ENCODE data around the gene ZDHHC5.
A peak's percentile ranks its signal among the peaks of the same experiment; 100 is the strongest.

Gene ZDHHC5, protein sequence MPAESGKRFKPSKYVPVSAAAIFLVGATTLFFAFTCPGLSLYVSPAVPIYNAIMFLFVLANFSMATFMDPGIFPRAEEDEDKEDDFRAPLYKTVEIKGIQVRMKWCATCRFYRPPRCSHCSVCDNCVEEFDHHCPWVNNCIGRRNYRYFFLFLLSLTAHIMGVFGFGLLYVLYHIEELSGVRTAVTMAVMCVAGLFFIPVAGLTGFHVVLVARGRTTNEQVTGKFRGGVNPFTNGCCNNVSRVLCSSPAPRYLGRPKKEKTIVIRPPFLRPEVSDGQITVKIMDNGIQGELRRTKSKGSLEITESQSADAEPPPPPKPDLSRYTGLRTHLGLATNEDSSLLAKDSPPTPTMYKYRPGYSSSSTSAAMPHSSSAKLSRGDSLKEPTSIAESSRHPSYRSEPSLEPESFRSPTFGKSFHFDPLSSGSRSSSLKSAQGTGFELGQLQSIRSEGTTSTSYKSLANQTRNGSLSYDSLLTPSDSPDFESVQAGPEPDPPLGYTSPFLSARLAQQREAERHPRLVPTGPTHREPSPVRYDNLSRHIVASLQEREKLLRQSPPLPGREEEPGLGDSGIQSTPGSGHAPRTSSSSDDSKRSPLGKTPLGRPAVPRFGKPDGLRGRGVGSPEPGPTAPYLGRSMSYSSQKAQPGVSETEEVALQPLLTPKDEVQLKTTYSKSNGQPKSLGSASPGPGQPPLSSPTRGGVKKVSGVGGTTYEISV

DNA sequence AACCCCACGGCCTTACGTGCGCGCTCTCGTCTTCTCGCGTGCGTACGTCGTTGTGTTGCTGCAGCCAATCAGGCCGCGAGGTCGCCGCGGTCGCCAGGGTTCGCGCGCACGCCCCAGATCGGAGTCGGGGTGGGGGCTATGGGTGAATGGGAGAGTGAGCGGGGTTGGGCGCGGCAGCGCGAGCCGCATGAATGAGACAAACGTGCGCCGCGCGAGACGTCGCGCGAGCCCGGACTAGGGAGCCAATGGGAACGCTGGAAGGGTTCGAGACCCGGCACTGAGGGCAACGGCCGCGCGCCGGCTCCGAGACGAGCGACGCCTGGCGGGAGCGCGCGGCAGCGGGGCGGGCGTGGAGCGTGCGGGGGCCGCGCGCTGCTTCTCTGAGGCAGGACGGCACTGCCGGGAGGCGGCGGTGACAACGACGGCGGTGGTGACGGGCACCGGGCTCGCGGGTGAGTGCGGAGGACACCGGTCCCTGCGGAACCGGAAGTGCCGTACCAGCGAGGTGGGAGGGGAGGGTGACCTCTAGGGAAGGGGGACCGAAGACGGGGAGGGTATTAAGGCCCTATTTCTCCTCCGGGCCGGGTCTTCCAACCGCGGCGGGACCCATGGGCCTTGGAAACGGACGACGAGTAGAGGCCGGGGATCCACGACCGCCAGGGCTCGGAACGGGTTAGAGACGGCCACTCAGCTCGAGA lies at the start of gene ZDHHC5:
Gene ZDHHC5 (plus strand): TSS at position 379 of the 698 bp plus-strand sequence. CDS start 4,977 bp downstream, outside the sequence.
- Histone ChIP-seq H3K27ac (peak within 1 kb of the TSS; percentile 99), H3K9me3 (no peaks in the 10 kb centered on the region), H3K4me3 (ENCODE audit: low read depth in 1 of 2, low read length in 1 of 2) (peak within 1 kb of the TSS; percentile 67 to 99), H3K27me3 (no peaks in the 10 kb centered on the region), H3K4me1 (ENCODE audit: control insufficient read depth in 1 of 2, insufficient read depth in 1 of 2, low read depth in 1 of 2, low read length in 1 of 2) (peaks cover 26 to 35% of the 10 kb centered on the region in 2 experiments), H3K36me3 (peaks cover 11% of the 10 kb centered on the region)
- TF ChIP-seq CTCF (IDR thresholded peaks at IDR 0.05) = peak; percentile 67

GRCh38 chr11:57618438-57618837 lies 49.5 kb upstream of the ZDHHC5 start:
- Histone ChIP-seq H3K4me3 (ENCODE audit: low read depth in 1 of 2, low read length in 1 of 2) (no peak overlapping the region), H3K4me1 (ENCODE audit: control insufficient read depth in 1 of 2, insufficient read depth in 1 of 2, low read depth in 1 of 2, low read length in 1 of 2) (no peaks in the 10 kb centered on the region), H3K9me3 (no peaks in the 10 kb centered on the region), H3K27ac (no peak overlapping the region), H3K27me3 (no peaks in the 10 kb centered on the region), H3K36me3 (no peaks in the 10 kb centered on the region)
- TF ChIP-seq CTCF (IDR thresholded peaks at IDR 0.05) = no peak

DNA sequence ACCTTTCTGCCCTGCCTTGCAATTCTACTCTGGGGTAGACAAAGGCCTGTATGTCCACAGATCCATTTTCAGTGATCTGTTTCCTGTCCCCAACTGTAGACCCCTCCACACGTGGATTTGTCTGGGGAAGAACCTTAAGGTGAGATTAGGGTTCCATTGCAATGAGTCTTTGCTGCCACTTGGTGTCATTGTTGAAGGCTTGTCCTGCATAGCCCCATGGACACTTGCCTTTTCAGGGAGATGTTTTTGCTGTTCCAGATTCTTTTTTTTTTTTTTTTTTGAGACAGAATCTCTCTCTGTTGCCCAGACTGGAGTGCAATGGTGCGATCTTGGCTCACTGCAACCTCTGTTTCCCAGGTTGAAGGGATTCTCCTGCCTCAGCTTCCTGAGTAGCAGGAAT lies 48.6 kb upstream of the ZDHHC5 start:
- H3K4me1 ChIP-seq (ENCODE audit: control insufficient read depth in 1 of 2, insufficient read depth in 1 of 2, low read depth in 1 of 2, low read length in 1 of 2) = no peaks in the 10 kb centered on the region
- no peaks in the 10 kb centered on the region for H3K36me3 ChIP-seq
- no peaks in the 10 kb centered on the region for H3K9me3 ChIP-seq
- no peak overlapping the region for H3K27ac ChIP-seq
- TF ChIP-seq CTCF (IDR thresholded peaks at IDR 0.05) = no peak
- H3K27me3 ChIP-seq = no peaks in the 10 kb centered on the region
- H3K4me3 ChIP-seq (ENCODE audit: low read depth in 1 of 2, low read length in 1 of 2) = no peak overlapping the region

GRCh38 chr11:57620467-57620866 lies 47.4 kb upstream of the ZDHHC5 start:
- Histone ChIP-seq H3K9me3 (no peaks in the 10 kb centered on the region), H3K27ac (no peak overlapping the region), H3K4me1 (ENCODE audit: control insufficient read depth in 1 of 2, insufficient read depth in 1 of 2, low read depth in 1 of 2, low read length in 1 of 2) (no peaks in the 10 kb centered on the region), H3K36me3 (no peaks in the 10 kb centered on the region), H3K4me3 (ENCODE audit: low read depth in 1 of 2, low read length in 1 of 2) (no peak overlapping the region), H3K27me3 (no peaks in the 10 kb centered on the region)
- TF ChIP-seq CTCF (IDR thresholded peaks at IDR 0.05) = no peak

GRCh38 chr11:57622263-57622662 lies 45.7 kb upstream of the ZDHHC5 start:
- no peaks in the 10 kb centered on the region for H3K36me3 ChIP-seq
- no peaks in the 10 kb centered on the region for H3K27me3 ChIP-seq
- H3K4me3 ChIP-seq (ENCODE audit: low read depth in 1 of 2, low read length in 1 of 2) = no peak overlapping the region
- H3K9me3 ChIP-seq = no peaks in the 10 kb centered on the region
- TF ChIP-seq CTCF (IDR thresholded peaks at IDR 0.05) = no peak
- no peaks in the 10 kb centered on the region for H3K4me1 ChIP-seq (ENCODE audit: control insufficient read depth in 1 of 2, insufficient read depth in 1 of 2, low read depth in 1 of 2, low read length in 1 of 2)
- H3K27ac ChIP-seq = no peak overlapping the region
